Mesothelial cell of epicardium (in vitro differentiated cells): Measurements from ENCODE around the gene DAB2IP. TPM values are rescaled to one million over a fixed set of nuclear protein-coding genes. Genes with fewer than 3 reads are reported as not detected.

Experiments
- DNase-seq, 2 experiments: peaks; one replicate each; pipeline ENCODE4 v3.0.0; 2021; ENCODE audit warnings: low spot score in 2 of 2; ENCODE audit not compliant: unreplicated experiment in 2 of 2
- H3K27ac Mint-ChIP-seq: 2 replicates; pipeline ENCODE4 v1.8.0; 2021; ENCODE audit warnings: mixed read lengths
- H3K27me3 Mint-ChIP-seq: 2 replicates; pipeline ENCODE4 v1.8.0; 2021; ENCODE audit warnings: low read depth, mixed read lengths
- H3K36me3 Mint-ChIP-seq: 2 replicates; pipeline ENCODE4 v1.8.0; 2021; ENCODE audit warnings: mixed read lengths
- H3K4me1 Mint-ChIP-seq: 2 replicates; pipeline ENCODE4 v1.8.0; 2021; ENCODE audit warnings: mixed read lengths
- H3K4me3 Mint-ChIP-seq: 2 replicates; pipeline ENCODE4 v1.8.0; 2021; ENCODE audit warnings: mild to moderate bottlenecking, moderate library complexity, mixed read lengths
- H3K9me3 Mint-ChIP-seq: 2 replicates; pipeline ENCODE4 v1.8.0; 2021; ENCODE audit warnings: mixed read lengths
- CTCF ChIP-seq: fragments of 200-600 bp; sonication (generic); IDR thresholded peaks from one replicate; pipeline ENCODE4 v1.5.0; 2021; ENCODE audit warnings: antibody characterized with exemption; ENCODE audit not compliant: unreplicated experiment
- total RNA-seq: library from RNA; stranded (reverse); gene quantifications from 3 replicates; pipeline ENCODE4 v1.2.1, GENCODE V29; 2021

The DAB2IP gene
- total RNA-seq, 1 donor from 2014 or later, result 75.7 TPM

- no peak for TF ChIP-seq CTCF
- H3K9me3 Mint-ChIP-seq, result peaks cover 13% of the 10 kb centered on the region
Observed at GRCh38 chr9:121801579-121801978, 150.1 kb downstream of the DAB2IP start.

GRCh38 chr9:121802753-121803152 lies 151.3 kb downstream of the DAB2IP start:
- peaks cover 10% of the 10 kb centered on the region for H3K27me3 Mint-ChIP-seq
- H3K4me1 Mint-ChIP-seq, result no peaks in the 10 kb centered on the region
- peaks cover 13% of the 10 kb centered on the region for H3K9me3 Mint-ChIP-seq
- TF ChIP-seq CTCF, result no peak
- no peak overlapping the region for H3K4me3 Mint-ChIP-seq
- DNase-seq, result no peak
- H3K27ac Mint-ChIP-seq, result no peak overlapping the region
- peaks cover 1% of the 10 kb centered on the region for H3K36me3 Mint-ChIP-seq

More at GRCh38 chr9:121801579-121801978, 150.1 kb downstream of the DAB2IP start:
- peaks cover 10% of the 10 kb centered on the region for H3K27me3 Mint-ChIP-seq
- H3K4me1 Mint-ChIP-seq, result no peaks in the 10 kb centered on the region
- peaks cover 1% of the 10 kb centered on the region for H3K36me3 Mint-ChIP-seq
- DNase-seq, result no peak
- no peak overlapping the region for H3K4me3 Mint-ChIP-seq
- H3K27ac Mint-ChIP-seq, result no peak overlapping the region

GRCh38 chr9:121807069-121807822 lies 155.8 kb downstream of the DAB2IP start:
- peaks cover 13% of the 10 kb centered on the region for H3K9me3 Mint-ChIP-seq
- TF ChIP-seq CTCF, result no peak
- H3K4me1 Mint-ChIP-seq, result no peaks in the 10 kb centered on the region
- no peak overlapping the region for H3K27ac Mint-ChIP-seq
- H3K36me3 Mint-ChIP-seq, result peaks cover 1% of the 10 kb centered on the region
- H3K4me3 Mint-ChIP-seq, result no peak overlapping the region
- no peak for DNase-seq
- peaks cover 2% of the 10 kb centered on the region for H3K27me3 Mint-ChIP-seq

GRCh38 chr9:121807823-121808278 lies 156.4 kb downstream of the DAB2IP start:
- Mint-ChIP-seq H3K36me3 (peaks cover 1% of the 10 kb centered on the region), H3K27me3 (no peaks in the 10 kb centered on the region), H3K4me3 (no peak overlapping the region), H3K9me3 (peaks cover 13% of the 10 kb centered on the region), H3K27ac (no peak overlapping the region), H3K4me1 (no peaks in the 10 kb centered on the region)
- DNase-seq, result no peak
- TF ChIP-seq CTCF, result no peak

- no peak overlapping the region for H3K4me3 Mint-ChIP-seq
- H3K36me3 Mint-ChIP-seq, result peaks cover 1% of the 10 kb centered on the region
- H3K27ac Mint-ChIP-seq, result no peak overlapping the region
- no peaks in the 10 kb centered on the region for H3K4me1 Mint-ChIP-seq
- H3K9me3 Mint-ChIP-seq, result peaks cover 13% of the 10 kb centered on the region
- no peak for TF ChIP-seq CTCF
- H3K27me3 Mint-ChIP-seq, result no peaks in the 10 kb centered on the region
- DNase-seq, result no peak
Observed at GRCh38 chr9:121808781-121809180, 157.3 kb downstream of the DAB2IP start.
